Calu3 (cell line): ENCODE data around the gene RSPH9. TPM values are rescaled to one million over a fixed set of nuclear protein-coding genes. Genes with fewer than 3 reads are reported as not detected.

Experiments used
- BruUV-seq: library from RNA; stranded (reverse); fragments of 400-500 nt; replicated peaks from 2 replicates; lab custom pipeline; 2021; lab: Mats Ljungman, UMichigan
- CTCF ChIA-PET: fragments of 300-600 bp; sonication (Branson Sonifier 250); formaldehyde crosslinking; loops from one replicate; lab custom pipeline; 2022; ENCODE audit warnings: antibody characterized with exemption; lab: Charles Lee
- DNase-seq: peaks from one replicate; pipeline ENCODE4 v3.0.0; 2022
- H3K27ac Mint-ChIP-seq: one replicate; pipeline ENCODE4 v1.8.0; 2022; ENCODE audit warnings: mixed read lengths; ENCODE audit not compliant: unreplicated experiment
- H3K27me3 Mint-ChIP-seq: one replicate; pipeline ENCODE4 v1.8.0; 2022; ENCODE audit warnings: mixed read lengths; ENCODE audit not compliant: unreplicated experiment
- H3K36me3 Mint-ChIP-seq: one replicate; pipeline ENCODE4 v1.8.0; 2022; ENCODE audit warnings: mild to moderate bottlenecking, moderate library complexity, mixed read lengths; ENCODE audit not compliant: insufficient read depth, unreplicated experiment
- H3K4me1 Mint-ChIP-seq: one replicate; pipeline ENCODE4 v1.8.0; 2022; ENCODE audit warnings: mild to moderate bottlenecking, low read depth, mixed read lengths; ENCODE audit not compliant: unreplicated experiment
- H3K4me3 Mint-ChIP-seq: one replicate; pipeline ENCODE4 v1.8.0; 2022; ENCODE audit warnings: mild to moderate bottlenecking, low read depth, moderate library complexity, mixed read lengths; ENCODE audit not compliant: unreplicated experiment
- H3K9me3 Mint-ChIP-seq: one replicate; pipeline ENCODE4 v1.8.0; 2022; ENCODE audit warnings: low read depth, mixed read lengths; ENCODE audit not compliant: unreplicated experiment
- CTCF ChIP-seq: fragments of 200-600 bp; IDR thresholded peaks from one replicate; pipeline ENCODE4 v1.8.0; 2022; ENCODE audit warnings: antibody characterized with exemption; ENCODE audit not compliant: unreplicated experiment
- intact Hi-C: fragments of 100-400 bp; cut with micrococcal nuclease; formaldehyde crosslinking; loops from one replicate; pipeline ENCODE4 v1.10.0; 2022; ENCODE audit not compliant: unreplicated experiment
- total RNA-seq: library from RNA; stranded (reverse); gene quantifications from 2 replicates; pipeline ENCODE4 v1.2.3, GENCODE V29; 2022

The RSPH9 gene
- total RNA-seq, 1 experiment from 2014 or later, result 0.19 TPM

- no peaks in the 10 kb centered on the region for H3K9me3 Mint-ChIP-seq
- H3K4me1 Mint-ChIP-seq, result peaks cover 4% of the 10 kb centered on the region
- intact Hi-C loops, result no loop called here
- H3K4me3 Mint-ChIP-seq, result no peak overlapping the region
- peaks cover 78% of the 10 kb centered on the region for H3K36me3 Mint-ChIP-seq
- no peak for TF ChIP-seq CTCF
- CTCF ChIA-PET, result interaction anchor here (0.6 kb wide), 1 partner anchor 78 kb away, joined by 5 read pairs; no protein-coding TSS in a partner anchor
- no peak for DNase-seq
- H3K27me3 Mint-ChIP-seq, result no peaks in the 10 kb centered on the region
- no peak overlapping the region for H3K27ac Mint-ChIP-seq
- BruUV-seq, result no TSS peak
Observed at GRCh38 chr6:43613721-43614395, 31.0 kb upstream of the RSPH9 start.

- TF ChIP-seq CTCF, result no peak
- CTCF ChIA-PET, result interaction anchor here (0.6 kb wide), 1 partner anchor 79 kb away, joined by 5 read pairs; no protein-coding TSS in a partner anchor
- BruUV-seq, result no TSS peak
- H3K4me3 Mint-ChIP-seq, result no peak overlapping the region
- H3K4me1 Mint-ChIP-seq, result no peaks in the 10 kb centered on the region
- H3K36me3 Mint-ChIP-seq, result peaks cover 77% of the 10 kb centered on the region
- no peak overlapping the region for H3K27ac Mint-ChIP-seq
- H3K27me3 Mint-ChIP-seq, result no peaks in the 10 kb centered on the region
- intact Hi-C loops, result no loop called here
- H3K9me3 Mint-ChIP-seq, result no peaks in the 10 kb centered on the region
- DNase-seq, result no peak
Observed at GRCh38 chr6:43614396-43614730, 30.5 kb upstream of the RSPH9 start.

GRCh38 chr6:43616725-43617472, 27.9 kb upstream of the RSPH9 start:
- no peak for TF ChIP-seq CTCF
- H3K27ac Mint-ChIP-seq, result peak overlapping the region; percentile 42
- H3K4me3 Mint-ChIP-seq, result no peak overlapping the region
- CTCF ChIA-PET, result no interaction called here
- H3K4me1 Mint-ChIP-seq, result no peaks in the 10 kb centered on the region
- no peaks in the 10 kb centered on the region for H3K27me3 Mint-ChIP-seq
- intact Hi-C loops, result no loop called here
- no TSS peak for BruUV-seq
- peaks cover 83% of the 10 kb centered on the region for H3K36me3 Mint-ChIP-seq
- H3K9me3 Mint-ChIP-seq, result no peaks in the 10 kb centered on the region
- no peak for DNase-seq

GRCh38 chr6:43621078-43621835, 23.6 kb upstream of the RSPH9 start:
- intact Hi-C loops, result no loop called here
- DNase-seq, result no peak
- H3K27me3 Mint-ChIP-seq, result no peaks in the 10 kb centered on the region
- H3K27ac Mint-ChIP-seq, result peak overlapping the region; percentile 34
- H3K4me1 Mint-ChIP-seq, result peaks cover 6% of the 10 kb centered on the region
- peaks cover 90% of the 10 kb centered on the region for H3K36me3 Mint-ChIP-seq
- H3K4me3 Mint-ChIP-seq, result no peak overlapping the region
- CTCF ChIA-PET, result no interaction called here
- no peak for TF ChIP-seq CTCF
- no TSS peak for BruUV-seq
- H3K9me3 Mint-ChIP-seq, result no peaks in the 10 kb centered on the region
